GM21515 (cell line): ENCODE measurements around the gene RND2.

ENCODE experiments used
- ATAC-seq: cut with Tn5 transposase; IDR thresholded peaks from one replicate; pipeline ENCODE4 v1.9.1; 2021; ENCODE audit not compliant: unreplicated experiment

RND2 gene

DNA sequence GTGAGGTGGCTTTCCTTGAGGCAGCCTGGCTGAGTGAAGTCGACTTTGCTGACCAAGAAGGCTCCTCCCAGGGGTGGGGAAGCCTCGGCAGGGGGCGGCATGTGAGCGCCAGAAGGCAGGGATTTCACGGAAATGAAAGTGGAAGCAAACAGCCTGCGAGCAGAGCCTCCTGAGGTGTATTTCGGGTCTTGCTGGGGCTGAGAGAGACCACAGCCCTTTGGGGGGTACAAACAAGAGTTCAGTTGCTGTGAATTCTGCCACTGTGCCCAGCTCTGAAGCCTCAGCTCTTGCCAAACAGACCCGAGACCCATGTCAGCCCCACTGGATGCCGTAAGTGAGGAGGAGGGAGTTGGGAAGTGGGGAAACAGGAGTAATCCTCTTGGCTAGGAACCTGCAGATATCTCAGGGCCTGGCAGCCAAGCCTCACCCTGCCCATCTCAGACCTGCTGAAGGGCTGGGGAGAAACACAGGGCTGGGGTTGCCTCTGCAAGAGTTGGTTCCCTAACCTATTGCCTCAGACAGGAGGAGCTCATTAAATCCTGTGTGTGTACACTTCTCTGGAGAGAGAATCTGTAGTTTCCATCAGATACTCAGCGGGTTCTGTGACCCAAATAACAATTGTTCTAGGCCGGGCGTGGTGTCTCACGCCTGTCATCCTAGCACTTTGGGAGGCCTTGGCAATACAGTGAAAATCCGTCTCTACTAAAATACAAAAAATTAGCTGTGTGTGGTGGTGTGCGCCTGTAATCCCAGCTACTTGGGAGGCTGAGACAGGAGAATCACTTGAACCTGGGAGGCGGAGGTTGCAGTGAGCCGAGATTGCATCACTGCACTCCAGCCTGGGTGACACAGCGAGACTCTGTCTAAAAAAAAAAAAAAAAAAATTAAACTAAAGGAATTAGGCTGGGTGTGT, 18.1 kb upstream of the RND2 start, which contains the start of gene IFI35:
Gene IFI35, plus strand, starts transcription at position 146 of the 913 bp plus-strand sequence. Its CDS starts 164 bp downstream, at position 310.
- ATAC-seq = peak; percentile 70

DNA sequence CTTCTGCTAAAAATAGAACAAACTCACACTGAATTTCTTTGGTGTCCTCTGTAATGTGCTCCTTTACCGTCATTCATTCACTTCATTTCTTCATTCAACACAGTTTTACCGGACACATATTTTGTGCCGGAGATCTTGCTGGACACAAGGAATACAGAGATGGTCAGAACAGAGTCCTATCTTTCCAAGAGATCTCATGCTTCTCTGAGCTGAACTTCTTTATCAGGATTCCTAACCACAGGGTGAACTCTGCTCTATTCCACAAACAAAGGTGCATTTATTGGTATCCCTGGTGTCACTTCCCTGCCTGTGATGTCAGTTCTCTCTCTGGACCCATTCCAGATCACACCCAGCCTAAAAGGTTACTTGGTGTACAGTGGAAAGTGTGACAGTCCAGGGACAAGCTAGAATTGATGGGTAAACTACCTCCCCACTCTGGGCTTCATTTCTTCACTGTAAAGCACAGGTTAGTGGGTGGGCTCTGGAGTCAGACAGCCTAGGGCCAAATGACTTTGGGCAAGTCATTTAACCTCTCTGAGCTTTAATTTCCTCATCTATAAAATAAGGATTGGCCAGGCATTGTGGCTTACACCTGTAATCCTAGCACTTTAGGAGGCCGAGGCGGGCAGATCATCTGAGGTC, 14.2 kb upstream of the RND2 start:
- no peak for ATAC-seq

GRCh38 chr17:43011728-43012472, 13.1 kb upstream of the RND2 start:
- no peak for ATAC-seq

GRCh38 chr17:43013296-43013695, 11.7 kb upstream of the RND2 start:
- ATAC-seq = no peak

DNA sequence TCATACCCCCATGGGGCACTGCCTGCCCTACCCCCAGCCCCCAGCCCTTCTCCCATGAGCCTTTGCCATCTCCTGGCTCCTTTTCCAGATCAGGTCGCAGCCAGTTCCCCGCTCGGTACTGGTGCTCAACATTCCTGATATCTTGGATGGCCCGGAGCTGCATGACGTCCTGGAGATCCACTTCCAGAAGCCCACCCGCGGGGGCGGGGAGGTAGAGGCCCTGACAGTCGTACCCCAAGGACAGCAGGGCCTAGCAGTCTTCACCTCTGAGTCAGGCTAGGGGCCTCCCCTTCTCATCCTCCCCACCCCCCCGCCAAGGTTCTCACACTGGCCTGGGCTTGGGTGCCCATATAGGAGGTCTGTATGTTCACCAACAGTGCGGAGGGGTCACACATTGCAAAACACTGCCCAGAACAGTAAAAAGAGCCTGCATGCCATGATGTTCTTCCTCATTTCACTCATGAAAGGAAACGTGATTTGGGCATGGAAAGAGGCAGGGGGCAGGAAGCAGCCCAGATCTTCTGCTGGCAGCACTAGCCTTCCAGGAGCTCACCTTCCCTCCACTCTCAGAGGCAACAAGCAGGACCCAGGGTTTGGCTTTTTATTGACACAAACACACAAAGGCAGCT, 10.9 kb upstream of the RND2 start:
- ATAC-seq = no peak

DNA sequence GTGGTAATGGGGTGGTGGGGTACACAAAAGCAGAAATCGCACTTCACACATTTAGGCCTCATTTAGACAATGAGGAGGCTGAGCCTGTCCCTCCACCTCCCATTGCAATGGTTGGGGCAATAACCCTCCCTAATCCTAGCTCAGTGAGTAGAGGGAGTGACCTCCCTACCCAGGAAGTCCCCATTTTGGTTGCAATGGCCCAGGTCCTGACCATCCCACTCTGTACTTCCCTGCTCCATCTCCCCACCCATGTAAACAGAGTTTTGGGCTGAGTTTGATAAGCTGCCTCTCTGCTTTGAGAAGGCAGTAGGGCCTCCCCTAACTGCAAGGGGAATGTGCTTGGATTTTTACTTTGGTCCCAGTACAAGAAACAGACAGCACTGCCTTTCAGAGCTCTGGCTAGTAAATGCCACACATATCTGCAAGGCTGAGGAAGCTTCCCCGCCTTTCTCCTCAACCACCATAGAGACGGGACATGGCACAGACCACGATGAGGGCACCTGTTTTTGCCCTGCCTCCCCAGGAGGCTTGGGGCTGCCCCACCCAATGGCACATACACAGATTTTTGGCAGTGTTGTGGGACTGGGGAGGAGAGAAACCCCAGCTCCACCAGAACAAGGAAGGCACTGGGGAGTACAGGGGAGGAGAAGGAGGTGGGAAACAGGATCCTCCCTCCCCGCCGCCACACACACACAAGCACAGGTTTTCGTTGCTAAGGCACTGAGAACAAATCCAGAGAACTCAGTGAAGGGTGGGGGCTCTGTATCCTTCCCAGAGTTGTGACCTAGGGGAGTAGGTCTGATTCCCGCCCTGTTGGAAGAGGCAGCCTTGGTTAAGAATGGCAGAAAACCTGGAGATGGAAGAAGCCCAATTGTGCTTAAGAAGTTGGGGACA, 10.1 kb upstream of the RND2 start:
- ATAC-seq = no peak

- no peak for ATAC-seq
These were observed 9.5 kb upstream of the RND2 start for GRCh38 chr17:43015579-43015978.

DNA sequence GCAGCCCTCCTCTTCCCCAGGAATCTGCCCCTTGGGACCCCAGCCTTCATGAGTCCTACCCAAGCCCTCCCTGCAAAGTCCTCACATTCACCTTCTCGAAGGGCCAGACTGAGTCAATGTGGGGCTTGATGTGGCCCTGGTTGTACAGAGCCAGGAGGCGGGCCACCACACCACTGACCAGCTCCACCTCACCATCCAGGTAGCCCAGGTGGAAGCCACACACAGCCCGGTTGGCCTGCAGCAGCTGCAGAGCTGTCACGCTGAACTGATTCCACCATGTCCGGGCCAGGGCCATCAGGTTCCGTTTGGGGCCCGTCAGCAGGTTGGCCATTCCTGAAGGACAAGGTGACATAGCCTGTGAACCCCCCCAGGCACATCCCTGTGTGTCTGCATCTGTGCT, 8.8 kb upstream of the RND2 start:
- ATAC-seq = no peak

DNA sequence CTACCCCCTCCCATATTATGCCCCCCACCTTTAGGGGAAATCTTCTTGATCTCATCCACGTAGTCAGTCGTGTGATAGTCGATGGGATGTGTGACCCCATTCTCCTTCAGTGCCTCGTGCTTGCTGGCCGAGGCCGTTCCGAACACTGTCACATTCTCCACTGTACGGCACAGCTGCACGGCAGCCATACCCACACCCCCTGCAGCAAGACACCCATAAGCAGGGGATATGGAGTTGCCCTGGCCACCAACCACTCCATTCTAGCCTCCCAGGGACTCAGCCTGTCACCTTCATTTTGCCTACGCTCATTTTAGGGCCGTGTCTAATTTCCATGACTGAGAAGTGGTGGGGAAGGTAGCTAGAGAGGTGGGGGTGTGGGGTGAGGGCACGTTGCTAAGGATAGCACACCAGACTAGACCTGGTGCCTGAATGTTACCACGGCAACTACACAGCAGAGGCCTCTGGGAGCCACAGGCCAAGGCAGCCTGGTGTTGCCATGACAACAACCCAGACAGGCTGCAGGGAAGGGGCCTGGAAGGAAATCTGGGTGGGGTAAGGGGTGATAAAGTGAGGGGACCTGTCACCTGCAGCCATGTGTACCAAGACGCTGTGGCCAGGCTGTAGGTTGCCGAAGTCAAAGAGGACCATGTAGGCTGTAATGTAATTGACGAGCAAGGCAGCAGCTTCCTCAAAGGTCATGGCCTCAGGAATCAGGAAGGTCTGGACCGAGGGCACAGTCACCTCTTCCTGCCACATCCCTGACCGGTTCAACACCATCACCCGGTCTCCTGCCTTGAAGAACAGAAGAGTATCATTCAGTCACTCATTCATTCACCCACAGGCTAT, 6.8 kb upstream of the RND2 start:
- ATAC-seq = no peak

DNA sequence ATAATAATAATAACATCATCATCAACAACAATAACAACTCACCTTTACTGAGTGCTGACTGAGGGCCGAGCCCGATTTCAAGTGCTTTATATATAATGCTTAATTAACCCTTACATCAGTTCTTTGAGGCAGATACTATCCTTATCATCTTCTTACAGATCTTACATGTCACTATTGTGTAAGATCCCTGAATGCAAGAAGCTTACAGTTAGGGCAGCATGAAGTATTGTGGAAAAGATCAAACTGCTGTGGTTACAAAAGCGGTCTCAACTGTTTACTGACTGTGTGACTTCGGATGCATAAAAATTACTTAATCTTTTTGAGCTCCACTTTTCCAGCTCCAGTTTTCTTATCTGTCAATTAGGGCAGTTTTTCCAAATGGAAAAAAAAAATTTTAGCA, 6.1 kb upstream of the RND2 start:
- no peak for ATAC-seq

DNA sequence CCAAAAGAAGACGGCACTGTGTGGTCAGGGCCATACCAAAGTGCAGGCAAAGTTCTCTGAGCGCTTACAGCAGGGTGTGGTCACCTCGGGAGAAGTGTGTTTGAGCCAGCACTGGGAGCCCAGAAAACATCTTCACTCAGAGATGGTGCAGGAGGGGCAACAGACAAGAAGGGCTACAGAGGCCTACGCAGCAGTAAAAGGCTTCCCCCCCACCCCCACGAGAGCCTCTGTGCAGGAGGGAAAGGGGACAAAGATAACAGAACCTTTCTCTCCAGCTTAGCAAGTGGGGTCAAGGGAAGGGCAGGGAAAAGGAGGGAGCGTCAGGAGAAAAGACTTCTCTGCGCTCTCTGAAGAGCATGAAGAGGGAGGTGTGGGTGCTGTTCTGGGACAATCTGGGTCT, 5.6 kb upstream of the RND2 start:
- ATAC-seq = no peak

GRCh38 chr17:43020030-43020621, 4.9 kb upstream of the RND2 start:
- ATAC-seq = no peak

DNA sequence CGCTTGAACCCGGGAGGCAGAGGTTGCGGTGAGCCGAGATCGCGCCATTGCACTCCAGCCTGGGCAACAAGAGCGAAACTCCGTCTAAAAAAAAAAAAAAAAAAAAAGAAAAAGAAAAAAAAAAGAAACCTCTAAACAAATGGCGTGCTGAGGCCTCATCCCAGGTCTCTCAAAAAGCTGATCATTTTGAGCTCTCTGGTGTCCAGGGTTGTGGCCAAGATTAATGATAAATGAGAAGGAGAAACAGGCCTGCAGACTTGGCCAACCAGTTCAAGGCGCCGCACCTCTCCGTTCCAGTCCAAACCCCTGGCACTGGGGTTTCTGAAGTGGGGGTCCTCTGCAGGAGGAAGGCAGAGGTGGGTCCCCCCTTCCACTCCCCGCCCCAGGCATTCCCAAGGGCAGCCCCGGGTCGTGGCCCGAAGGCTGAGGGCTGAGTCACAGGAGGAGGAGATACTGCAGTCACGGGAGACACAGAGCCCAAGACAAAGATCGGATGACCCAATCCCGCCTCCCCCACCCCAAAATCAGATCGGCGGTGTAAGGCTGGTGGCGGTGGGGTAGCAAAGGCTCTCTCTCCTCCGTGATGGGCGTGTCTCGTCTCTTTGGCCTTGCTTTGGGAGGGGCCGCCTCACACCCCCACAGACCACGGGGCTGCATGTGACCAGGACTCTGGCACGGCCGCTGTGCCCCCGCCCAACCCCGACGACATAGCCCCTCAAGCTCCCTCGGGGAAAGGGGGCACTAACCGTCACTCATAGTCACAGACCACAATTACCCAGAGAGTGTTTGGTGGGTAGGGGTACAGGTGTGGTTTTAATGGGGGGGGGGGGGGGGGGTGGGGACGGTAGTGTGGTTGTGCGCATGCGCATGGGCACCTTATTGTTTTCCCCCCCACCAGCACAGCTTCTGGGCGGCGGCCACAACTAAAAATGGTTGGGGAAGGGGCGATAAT, 4.0 kb upstream of the RND2 start:
- no peak for ATAC-seq

DNA sequence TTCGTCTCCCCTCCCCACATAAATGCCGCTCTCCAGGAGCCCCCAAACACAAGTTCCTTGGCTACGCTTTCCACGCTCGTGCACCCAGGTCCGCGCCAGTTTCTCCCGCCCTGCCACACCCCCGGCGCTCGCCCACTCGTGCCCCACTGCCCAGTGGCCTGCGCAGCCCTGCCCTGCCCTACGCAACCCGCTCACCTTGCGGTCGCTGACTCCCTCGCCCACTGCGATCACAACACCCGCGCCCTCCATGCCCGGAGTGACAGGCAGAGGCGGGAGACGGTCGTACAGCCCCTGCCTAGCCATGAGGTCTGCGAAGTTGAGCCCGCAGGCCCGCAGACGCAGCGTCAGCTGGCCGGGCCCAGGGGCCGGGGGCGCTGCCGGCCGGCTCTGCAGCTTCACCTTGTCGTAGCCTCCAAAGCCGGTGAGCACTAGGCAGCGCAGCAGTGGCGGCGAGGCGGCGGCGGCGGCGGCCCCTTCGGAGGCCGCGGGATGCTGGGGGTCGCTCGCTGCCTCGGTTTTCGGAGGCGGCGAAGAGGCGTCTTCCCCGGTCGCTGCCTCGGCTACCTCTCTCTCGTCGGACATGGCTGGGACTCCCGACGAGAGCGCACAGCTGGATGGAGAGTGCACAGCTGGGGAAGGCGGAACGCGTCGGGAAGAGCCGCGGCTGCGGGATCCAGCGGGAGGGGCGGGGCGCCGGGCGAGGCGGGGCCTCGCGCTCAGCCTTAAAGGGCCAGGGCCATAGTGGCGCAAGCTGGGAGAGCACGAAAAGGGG, 3.1 kb upstream of the RND2 start, which contains the start of gene VAT1:
Gene VAT1, minus strand, starts transcription at position 645 of the 772 bp plus-strand sequence. Its CDS starts 63 bp downstream, at position 582.
- no peak for ATAC-seq

- ATAC-seq = no peak
These were observed 243 bp downstream of the RND2 start for GRCh38 chr17:43025290-43025657.

- no peak for ATAC-seq
These were observed 921 bp downstream of the RND2 start for GRCh38 chr17:43025766-43026537.
